ENCODE results near the gene SMPDL3A.

Gene SMPDL3A

GRCh38 chr6:122803171-122803661 lies 14.2 kb downstream of the SMPDL3A start:
- DNase-seq (ENCODE audit: low read depth in 2 of 2), result no peak

- no peak for DNase-seq (ENCODE audit: low read depth in 2 of 2)
Observed at GRCh38 chr6:122804962-122805485, 16.0 kb downstream of the SMPDL3A start.

- no peak for DNase-seq (ENCODE audit: low read depth in 2 of 2)
Observed at GRCh38 chr6:122806291-122806690, 17.2 kb downstream of the SMPDL3A start.

GRCh38 chr6:122808121-122808885 lies 19.2 kb downstream of the SMPDL3A start:
- no peak for DNase-seq (ENCODE audit: low read depth in 2 of 2)

GRCh38 chr6:122809001-122809400 lies 19.9 kb downstream of the SMPDL3A start:
- DNase-seq (ENCODE audit: low read depth in 2 of 2), result no peak

- no peak for DNase-seq (ENCODE audit: low read depth in 2 of 2)
Observed at GRCh38 chr6:122809691-122810090, 20.6 kb downstream of the SMPDL3A start.

GRCh38 chr6:122810189-122810588 lies 21.1 kb downstream of the SMPDL3A start:
- no peak for DNase-seq (ENCODE audit: low read depth in 2 of 2)

- DNase-seq (ENCODE audit: low read depth in 2 of 2), result no peak
Observed at GRCh38 chr6:122817358-122817757, 28.3 kb downstream of the SMPDL3A start.

- no peak for DNase-seq (ENCODE audit: low read depth in 2 of 2)
Observed at GRCh38 chr6:122817766-122818165, 28.7 kb downstream of the SMPDL3A start.

GRCh38 chr6:122818866-122819265 lies 29.8 kb downstream of the SMPDL3A start:
- DNase-seq (ENCODE audit: low read depth in 2 of 2), result no peak

GRCh38 chr6:122821095-122821494 lies 32.0 kb downstream of the SMPDL3A start:
- DNase-seq (ENCODE audit: low read depth in 2 of 2), result no peak

GRCh38 chr6:122825163-122825562 lies 36.1 kb downstream of the SMPDL3A start:
- DNase-seq (ENCODE audit: low read depth in 2 of 2), result no peak

GRCh38 chr6:122829456-122829855 lies 40.4 kb downstream of the SMPDL3A start:
- no peak for DNase-seq (ENCODE audit: low read depth in 2 of 2)

- DNase-seq (ENCODE audit: low read depth in 2 of 2), result no peak
Observed at GRCh38 chr6:122831511-122831910, 42.5 kb downstream of the SMPDL3A start.

- DNase-seq (ENCODE audit: low read depth in 2 of 2), result no peak
Observed at GRCh38 chr6:122832459-122832858, 43.4 kb downstream of the SMPDL3A start.

GRCh38 chr6:122833021-122833491 lies 44.0 kb downstream of the SMPDL3A start:
- DNase-seq (ENCODE audit: low read depth in 2 of 2), result no peak

- no peak for DNase-seq (ENCODE audit: low read depth in 2 of 2)
Observed at GRCh38 chr6:122838060-122838780, 49.2 kb downstream of the SMPDL3A start.

GRCh38 chr6:122839472-122839871 lies 50.4 kb downstream of the SMPDL3A start:
- DNase-seq (ENCODE audit: low read depth in 2 of 2), result peak in 1 of 2 donors; percentile 20

- no peak for DNase-seq (ENCODE audit: low read depth in 2 of 2)
Observed at GRCh38 chr6:122839906-122840305, 50.8 kb downstream of the SMPDL3A start.

- no peak for DNase-seq (ENCODE audit: low read depth in 2 of 2)
Observed at GRCh38 chr6:122845464-122845863, 56.4 kb downstream of the SMPDL3A start.

GRCh38 chr6:122845916-122846612 lies 57.0 kb downstream of the SMPDL3A start:
- DNase-seq (ENCODE audit: low read depth in 2 of 2), result no peak
